HepG2 (cell line): ENCODE data around the gene MAMDC2. TPM values are rescaled to one million over a fixed set of nuclear protein-coding genes. Genes with fewer than 3 reads are reported as not detected.

Source experiments
- ELK4 ChIP-seq: sonication (generic); formaldehyde crosslinking; IDR thresholded peaks from 2 replicates; pipeline ENCODE4 v1.9.0; 2021; ENCODE audit warnings: missing genetic modification reagents, borderline replicate concordance
- ETV6 ChIP-seq: sonication (generic); formaldehyde crosslinking; conservative IDR thresholded peaks from 2 replicates; pipeline ENCODE4 v1.4.0; 2020; ENCODE audit warnings: missing genetic modification reagents
- KLF12 ChIP-seq: sonication (generic); formaldehyde crosslinking; IDR thresholded peaks from 2 replicates; pipeline ENCODE4 v1.4.0; 2020; ENCODE audit warnings: missing genetic modification reagents, borderline replicate concordance
- KLF9 ChIP-seq: IDR thresholded peaks from 2 replicates; pipeline ENCODE4 v1.6.1; 2016; ENCODE audit warnings: low read depth
- RNF219 ChIP-seq: sonication (generic); formaldehyde crosslinking; IDR thresholded peaks from 2 replicates; pipeline ENCODE4 v1.5.0; 2020; ENCODE audit warnings: mild to moderate bottlenecking, missing genetic modification reagents
- ZBTB33 ChIP-seq: sonication (generic); formaldehyde crosslinking; IDR thresholded peaks from 2 replicates; pipeline ENCODE4 v1.4.0; 2020; ENCODE audit warnings: missing genetic modification reagents
- ZBTB4 ChIP-seq: sonication (generic); formaldehyde crosslinking; IDR thresholded peaks from 2 replicates; pipeline ENCODE4 v1.4.0; 2020; ENCODE audit warnings: missing genetic modification reagents, mild to moderate bottlenecking, borderline replicate concordance
- ZNF18 ChIP-seq: sonication (generic); formaldehyde crosslinking; IDR thresholded peaks from 2 replicates; pipeline ENCODE4 v1.8.0; 2022; ENCODE audit warnings: mild to moderate bottlenecking, missing genetic modification reagents; ENCODE audit not compliant: insufficient replicate concordance
- ZNF292 ChIP-seq: sonication (generic); formaldehyde crosslinking; IDR thresholded peaks from 2 replicates; pipeline ENCODE4 v1.8.1; 2022; ENCODE audit warnings: mild to moderate bottlenecking, low read depth, missing genetic modification reagents, borderline replicate concordance
- polyA plus RNA-seq, 8 experiments: library from polyadenylated mRNA; depleted of rRNA in 3 of 8; stranded (reverse) in 7 of 8; unstranded in 1 of 8; fragments of >200 nt; fragmentation: Illumina TruSeq in 4 of 8; extraction: Trizol in 4 of 8; gene quantifications; 2 replicates each; pipeline versions ENCODE4 v1.2.1 to v1.2.3, GENCODE V29; 2011 to 2016; ENCODE audit warnings: low read depth in 4 of 8, missing spikeins in 1 of 8, mixed read lengths in 1 of 8; ENCODE audit not compliant: insufficient read depth in 1 of 8
- total RNA-seq, 5 experiments: library from RNA; depleted of rRNA; stranded (reverse); fragments of >200 nt; fragmentation: Illumina TruSeq; extraction: Trizol; gene quantifications; 2 replicates each; pipeline ENCODE4 v1.2.3, GENCODE V29; 2016; ENCODE audit warnings: low read depth in 1 of 5
- TF ChIP-seq, protein P1 (sequence below): sonication (generic); formaldehyde crosslinking; IDR thresholded peaks from 2 replicates; pipeline ENCODE4; 2020; ENCODE audit warnings: missing genetic modification reagents, mild to moderate bottlenecking, borderline replicate concordance
- TF ChIP-seq, protein P2 (sequence below): sonication (generic); formaldehyde crosslinking; conservative IDR thresholded peaks from 2 replicates; pipeline ENCODE4 v1.8.1; 2023; ENCODE audit warnings: missing genetic modification reagents

MAMDC2 gene
- total and polyA plus RNA-seq, 2 of the 13 experiments (the other 11 are each of a cell fraction or from before 2014, with no cell fraction given) = not detected

DNA sequence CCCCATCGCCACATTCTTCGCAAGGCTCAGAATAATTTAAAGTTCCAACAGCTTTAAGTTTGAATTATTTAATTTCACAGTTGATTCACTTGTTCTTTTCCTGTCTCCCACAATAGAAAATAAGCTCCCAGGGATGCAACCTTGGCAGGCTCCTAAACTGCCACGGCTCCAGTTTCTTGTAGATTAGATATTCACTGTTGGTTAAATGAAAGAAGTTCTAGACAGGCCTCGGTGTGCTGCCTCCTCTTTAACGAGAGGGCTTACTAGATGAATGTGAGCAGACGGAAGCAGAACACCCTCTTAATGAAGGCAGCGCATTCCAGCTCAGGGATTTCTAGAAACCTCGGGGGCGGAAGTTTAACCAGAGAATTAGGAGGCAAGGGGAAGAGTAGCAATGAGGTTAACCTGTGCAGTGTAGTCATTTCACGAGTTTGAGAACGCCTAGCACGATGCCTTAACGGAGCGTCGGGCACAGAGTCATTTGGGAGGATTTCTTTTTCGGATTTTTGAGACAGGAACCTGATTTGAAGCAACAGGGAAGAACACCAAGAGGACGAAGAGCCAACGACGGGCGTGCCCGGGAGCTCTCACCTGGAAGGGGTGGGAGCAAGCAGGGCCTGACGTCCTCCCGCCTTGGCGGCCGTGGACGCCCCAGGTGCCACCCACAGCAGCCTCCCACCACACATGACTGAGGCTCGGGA, 214.5 kb downstream of the MAMDC2 start (continued):
- TF ChIP-seq ETV6 (CRISPR knock-in tag) (0 out of 2 replicates have a peak, but pooled peaks have one; percentile 26), ZBTB33 (no peak), KLF12 (CRISPR knock-in tag) (peak; percentile 53; the same call in 1 of the 2 replicates), KLF9 (CRISPR knock-in tag) (0 out of 2 replicates have a peak, but pooled peaks have one; percentile 7), ZNF18 (peak; percentile 67), ZNF292 (CRISPR knock-in tag) (0 out of 2 replicates have a peak, but pooled peaks have one; percentile 18), ELK4 (CRISPR knock-in tag) (no peak), RNF219 (CRISPR knock-in tag) (peak; percentile 58; the same call in 1 of the 2 replicates), ZBTB4 (CRISPR knock-in tag) (no peak)
- TF ChIP-seq, protein P1, sequence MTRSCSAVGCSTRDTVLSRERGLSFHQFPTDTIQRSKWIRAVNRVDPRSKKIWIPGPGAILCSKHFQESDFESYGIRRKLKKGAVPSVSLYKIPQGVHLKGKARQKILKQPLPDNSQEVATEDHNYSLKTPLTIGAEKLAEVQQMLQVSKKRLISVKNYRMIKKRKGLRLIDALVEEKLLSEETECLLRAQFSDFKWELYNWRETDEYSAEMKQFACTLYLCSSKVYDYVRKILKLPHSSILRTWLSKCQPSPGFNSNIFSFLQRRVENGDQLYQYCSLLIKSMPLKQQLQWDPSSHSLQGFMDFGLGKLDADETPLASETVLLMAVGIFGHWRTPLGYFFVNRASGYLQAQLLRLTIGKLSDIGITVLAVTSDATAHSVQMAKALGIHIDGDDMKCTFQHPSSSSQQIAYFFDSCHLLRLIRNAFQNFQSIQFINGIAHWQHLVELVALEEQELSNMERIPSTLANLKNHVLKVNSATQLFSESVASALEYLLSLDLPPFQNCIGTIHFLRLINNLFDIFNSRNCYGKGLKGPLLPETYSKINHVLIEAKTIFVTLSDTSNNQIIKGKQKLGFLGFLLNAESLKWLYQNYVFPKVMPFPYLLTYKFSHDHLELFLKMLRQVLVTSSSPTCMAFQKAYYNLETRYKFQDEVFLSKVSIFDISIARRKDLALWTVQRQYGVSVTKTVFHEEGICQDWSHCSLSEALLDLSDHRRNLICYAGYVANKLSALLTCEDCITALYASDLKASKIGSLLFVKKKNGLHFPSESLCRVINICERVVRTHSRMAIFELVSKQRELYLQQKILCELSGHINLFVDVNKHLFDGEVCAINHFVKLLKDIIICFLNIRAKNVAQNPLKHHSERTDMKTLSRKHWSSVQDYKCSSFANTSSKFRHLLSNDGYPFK = 0 out of 2 replicates have a peak, but pooled peaks have one; percentile 9
- TF ChIP-seq, protein P2, sequence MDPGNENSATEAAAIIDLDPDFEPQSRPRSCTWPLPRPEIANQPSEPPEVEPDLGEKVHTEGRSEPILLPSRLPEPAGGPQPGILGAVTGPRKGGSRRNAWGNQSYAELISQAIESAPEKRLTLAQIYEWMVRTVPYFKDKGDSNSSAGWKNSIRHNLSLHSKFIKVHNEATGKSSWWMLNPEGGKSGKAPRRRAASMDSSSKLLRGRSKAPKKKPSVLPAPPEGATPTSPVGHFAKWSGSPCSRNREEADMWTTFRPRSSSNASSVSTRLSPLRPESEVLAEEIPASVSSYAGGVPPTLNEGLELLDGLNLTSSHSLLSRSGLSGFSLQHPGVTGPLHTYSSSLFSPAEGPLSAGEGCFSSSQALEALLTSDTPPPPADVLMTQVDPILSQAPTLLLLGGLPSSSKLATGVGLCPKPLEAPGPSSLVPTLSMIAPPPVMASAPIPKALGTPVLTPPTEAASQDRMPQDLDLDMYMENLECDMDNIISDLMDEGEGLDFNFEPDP (CRISPR knock-in tag) = 0 out of 2 replicates have a peak, but pooled peaks have one; percentile 38
